Activated CD4-positive, CD25-positive, alpha-beta regulatory T cell treated with anti-CD3 and anti-CD28 coated beads, Interleukin-2, amount 50 U/mL, for 16 hours (primary cell): Measurements from ENCODE around the gene TMEM223.
"Not testable (repeated sequence)": the region's sequence is repeated elsewhere in the genome, so short reads cannot be mapped to it uniquely, and the experiment has no call there.

ENCODE experiments used
- DNase-seq: peaks from one replicate; pipeline ENCODE4 v3.0.0-alpha.2; 2020; ENCODE audit warnings: low read depth, low spot score

The TMEM223 gene

GRCh38 chr11:62752994-62753735, 38.6 kb downstream of the TMEM223 start:
- DNase-seq, result no peak

- no peak for DNase-seq
Observed at GRCh38 chr11:62752177-62752785, 39.5 kb downstream of the TMEM223 start.

DNA sequence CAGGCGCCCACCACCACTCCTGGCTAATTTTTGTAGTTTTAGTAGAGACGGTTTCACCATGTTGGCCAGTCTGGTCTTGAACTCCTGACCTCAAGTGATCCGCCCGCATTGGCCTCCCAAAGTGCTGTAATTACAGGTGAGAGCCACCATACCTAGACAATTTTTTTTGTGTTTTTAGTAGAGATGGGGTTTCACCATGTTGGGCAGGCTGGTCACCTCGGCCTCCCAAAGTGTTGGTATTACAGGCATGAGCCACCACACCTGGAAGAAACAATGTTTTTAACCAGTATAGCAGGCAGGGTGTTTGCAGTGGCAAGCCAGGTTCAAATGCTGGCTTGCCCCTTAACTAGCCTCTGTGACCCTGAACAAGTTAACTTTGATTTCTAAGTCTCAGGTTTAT, 41.9 kb downstream of the TMEM223 start:
- not testable (repeated sequence) for DNase-seq

GRCh38 chr11:62747475-62748160, 44.2 kb downstream of the TMEM223 start:
- DNase-seq, result no peak
